Measurements from ENCODE around the gene GRAP2.
"Not testable (repeated sequence)": the region's sequence is repeated elsewhere in the genome, so short reads cannot be mapped to it uniquely, and the experiment has no call there.

Gene GRAP2

DNA sequence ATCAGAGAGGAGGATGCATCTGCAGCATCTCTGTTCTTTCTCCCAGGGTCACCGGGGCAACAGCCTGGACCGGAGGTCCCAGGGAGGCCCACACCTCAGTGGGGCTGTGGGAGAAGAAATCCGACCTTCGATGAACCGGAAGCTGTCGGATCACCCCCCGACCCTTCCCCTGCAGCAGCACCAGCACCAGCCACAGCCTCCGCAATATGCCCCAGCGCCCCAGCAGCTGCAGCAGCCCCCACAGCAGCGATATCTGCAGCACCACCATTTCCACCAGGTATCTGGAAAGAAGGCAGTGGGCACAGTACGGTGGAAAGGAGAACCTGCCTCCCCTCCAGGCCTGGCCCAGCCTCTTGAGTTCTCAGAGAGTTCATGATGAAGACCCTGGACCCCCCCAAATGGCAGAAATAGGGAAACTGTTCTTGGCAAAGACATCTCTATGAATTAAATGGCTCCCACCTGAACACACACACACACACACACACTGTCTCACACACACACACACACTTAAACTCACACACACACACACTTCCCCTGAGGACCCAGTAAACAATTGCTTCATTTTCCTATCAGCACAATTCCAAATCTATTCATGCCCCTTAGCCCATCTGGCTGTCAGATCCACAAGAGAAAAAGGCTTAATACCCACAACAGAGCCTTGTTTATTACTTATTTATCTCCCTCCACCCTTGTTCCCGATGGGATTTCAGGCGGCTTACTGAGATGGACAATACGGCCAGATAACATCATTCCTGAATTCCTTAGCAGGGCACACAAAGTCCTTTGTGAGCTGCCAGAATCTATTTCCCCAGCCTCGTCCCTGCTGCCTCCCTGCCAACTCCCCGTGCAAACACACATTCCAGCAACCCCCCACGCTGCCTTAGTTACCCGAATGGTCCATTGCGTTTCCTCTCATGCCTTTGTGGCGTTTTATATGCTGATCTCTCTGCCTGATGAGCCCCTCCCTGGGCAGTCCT, 67.4 kb downstream of the GRAP2 start:
- DNase-seq: no peak

DNA sequence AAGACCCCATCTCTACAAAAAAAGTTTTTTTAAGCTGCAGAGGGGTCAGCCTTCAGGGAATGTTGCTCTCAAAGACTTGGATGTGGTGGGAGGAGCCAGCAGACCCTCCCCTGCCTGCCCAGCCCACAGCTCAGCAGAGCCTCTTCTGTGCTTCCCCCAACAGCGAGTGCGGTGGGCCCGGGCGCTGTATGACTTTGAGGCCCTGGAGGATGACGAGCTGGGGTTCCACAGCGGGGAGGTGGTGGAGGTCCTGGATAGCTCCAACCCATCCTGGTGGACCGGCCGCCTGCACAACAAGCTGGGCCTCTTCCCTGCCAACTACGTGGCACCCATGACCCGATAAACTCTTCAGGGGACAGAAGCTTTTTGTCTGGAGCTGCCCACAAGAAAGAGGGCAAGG, 69.9 kb downstream of the GRAP2 start:
- DNase-seq: no peak

DNA sequence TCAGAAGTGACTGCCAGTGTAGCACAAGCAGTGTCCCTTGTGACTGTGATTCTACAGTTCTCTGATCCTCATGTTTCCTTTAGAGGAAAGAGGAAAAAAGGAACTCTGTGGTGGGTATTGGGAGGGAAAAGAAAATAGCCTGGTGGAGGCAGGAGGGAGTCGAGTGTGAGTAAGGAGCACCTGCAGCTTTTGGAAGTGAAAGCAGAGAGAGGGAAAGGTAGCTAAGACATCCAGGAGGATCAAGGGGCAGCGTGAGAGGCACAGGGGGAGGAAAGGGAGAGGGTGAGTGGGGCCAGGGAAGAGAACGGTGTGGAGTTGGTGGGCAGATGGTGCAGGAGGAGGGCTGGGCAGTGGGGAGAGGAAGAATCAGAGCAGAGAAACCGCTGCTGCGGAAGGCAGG, 71.8 kb downstream of the GRAP2 start:
- DNase-seq: no peak

DNA sequence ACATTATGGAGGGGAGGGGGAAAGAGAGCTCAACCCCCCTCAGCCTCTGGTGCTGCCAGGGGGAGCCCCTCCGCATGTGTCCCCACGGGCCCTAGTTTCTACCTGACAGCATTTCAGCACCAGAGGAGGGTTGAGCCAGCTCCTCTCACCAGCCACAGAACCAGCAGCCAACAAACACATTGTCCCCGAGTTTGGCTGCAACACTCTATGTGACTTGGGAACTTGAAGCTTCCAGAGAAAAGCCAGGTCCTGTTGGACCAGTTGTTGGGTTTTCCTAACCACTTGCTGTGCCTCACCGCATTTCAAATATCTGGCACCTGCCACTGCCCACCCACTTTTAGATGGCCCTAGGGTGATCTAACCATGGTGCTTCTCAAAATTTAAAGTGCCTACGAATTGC, 72.8 kb downstream of the GRAP2 start:
- DNase-seq: no peak

DNA sequence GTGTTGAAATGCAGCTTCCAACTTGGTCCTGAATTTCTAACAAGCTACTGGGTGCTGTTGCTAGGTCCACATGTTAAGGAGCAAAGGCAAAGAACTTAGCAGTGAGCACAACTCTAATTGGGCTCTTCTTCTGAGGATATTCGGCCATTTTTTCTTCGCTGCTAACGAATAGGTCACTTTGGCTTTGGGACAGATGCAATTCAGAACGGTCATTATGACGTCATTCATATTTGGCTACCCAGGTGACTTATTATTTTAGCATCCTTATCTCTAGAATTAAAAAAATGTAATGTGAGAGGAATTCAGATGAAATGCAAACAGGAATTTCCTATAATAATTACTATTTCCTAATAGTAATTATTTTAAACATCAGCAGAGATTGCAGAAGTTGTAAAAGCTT, 73.2 kb downstream of the GRAP2 start:
- DNase-seq: no peak

DNA sequence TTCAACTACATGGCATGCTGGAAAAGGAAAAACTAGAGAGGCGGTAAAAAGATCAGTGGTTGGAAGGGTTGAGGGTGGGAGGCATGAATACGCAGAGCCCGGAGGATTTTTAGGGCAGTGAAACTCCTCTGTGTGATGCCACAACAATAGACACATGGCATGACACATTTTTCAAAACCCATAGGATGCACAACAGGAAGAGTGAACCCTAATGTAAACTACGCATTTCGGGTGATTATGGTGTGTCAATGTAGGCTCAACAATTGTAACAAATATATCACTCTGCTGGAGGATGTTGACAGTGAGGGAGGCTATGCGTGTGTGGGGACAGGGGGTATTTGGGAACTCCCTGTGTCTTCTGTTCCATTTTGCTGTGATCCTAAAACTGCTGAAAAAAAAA, 78.2 kb downstream of the GRAP2 start:
- DNase-seq: no peak

DNA sequence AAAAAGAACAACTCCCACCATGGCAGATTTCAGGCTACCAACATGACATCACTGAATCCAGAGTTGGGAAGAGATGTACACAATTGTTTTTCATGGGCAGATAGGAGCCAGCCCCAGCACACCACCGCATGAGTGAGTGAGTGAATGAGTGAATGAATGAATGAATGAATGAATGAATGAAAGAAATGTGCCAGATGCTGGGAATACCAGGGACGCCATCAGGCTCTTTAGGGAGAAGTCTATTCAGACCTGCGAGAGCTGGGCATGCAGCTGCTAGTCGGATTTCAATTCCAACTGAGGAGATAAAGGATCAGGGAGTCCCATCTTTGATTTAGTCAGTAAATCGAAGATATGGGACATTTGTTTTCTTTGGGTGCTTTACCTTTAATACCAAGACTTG, 78.6 kb downstream of the GRAP2 start:
- no peak for DNase-seq

DNA sequence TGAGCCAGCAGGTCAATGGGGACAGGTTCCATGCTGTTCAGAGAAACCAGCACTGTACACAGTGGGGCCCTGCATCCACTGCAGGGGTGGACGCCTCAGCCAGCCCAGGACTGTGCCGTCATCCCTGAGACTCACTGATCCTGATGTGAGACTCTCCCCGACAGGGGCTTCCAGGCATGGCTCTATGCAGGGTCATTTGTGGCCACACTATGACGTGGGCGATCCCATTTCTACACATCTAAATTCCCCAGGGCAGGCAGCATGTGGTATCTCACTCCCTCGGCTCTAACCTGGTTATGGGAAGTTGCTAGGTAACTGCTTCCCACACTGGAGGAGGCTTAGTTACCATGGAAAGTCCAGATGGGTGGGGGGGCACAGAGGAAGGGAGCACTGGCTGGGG, 79.7 kb downstream of the GRAP2 start:
- no peak for DNase-seq

DNA sequence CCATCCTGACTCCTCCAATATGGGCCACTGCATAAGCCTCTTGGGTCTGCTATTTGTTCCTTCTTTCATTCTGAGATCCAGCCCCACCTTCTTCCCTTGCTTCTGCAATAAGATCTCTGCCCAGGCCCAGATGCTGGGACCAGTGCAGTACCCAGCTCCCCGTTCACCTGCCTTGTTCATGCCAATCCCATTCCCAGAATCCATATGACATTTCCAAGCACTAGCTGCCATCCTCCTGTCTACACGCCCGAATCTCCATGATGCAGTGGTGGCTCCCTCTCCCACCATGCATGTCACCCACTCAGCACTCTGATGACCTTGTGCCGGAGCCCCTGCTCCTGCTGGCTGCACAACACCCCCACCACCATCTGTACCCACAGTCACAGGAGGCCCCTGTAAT, 82.5 kb downstream of the GRAP2 start:
- DNase-seq: no peak

DNA sequence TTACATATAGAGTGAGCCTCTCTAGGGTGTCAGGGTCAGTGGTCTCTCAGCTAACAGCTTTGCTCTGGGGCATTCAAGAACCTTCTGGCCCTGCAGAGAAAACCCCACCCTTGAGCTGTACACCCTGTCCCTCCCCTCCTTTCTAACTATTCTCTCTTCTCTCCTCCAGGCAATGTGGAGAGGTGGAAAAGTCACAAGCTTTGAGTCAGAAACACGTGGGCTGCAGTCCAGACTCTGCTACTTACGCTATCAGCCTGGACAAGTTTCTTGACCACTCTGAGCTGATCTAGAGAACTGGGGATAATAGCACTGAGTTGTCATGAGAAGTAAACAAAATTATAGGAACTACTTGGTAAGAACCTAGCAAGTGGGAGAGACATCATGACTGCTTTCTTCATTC, 83.1 kb downstream of the GRAP2 start:
- no peak for DNase-seq

DNA sequence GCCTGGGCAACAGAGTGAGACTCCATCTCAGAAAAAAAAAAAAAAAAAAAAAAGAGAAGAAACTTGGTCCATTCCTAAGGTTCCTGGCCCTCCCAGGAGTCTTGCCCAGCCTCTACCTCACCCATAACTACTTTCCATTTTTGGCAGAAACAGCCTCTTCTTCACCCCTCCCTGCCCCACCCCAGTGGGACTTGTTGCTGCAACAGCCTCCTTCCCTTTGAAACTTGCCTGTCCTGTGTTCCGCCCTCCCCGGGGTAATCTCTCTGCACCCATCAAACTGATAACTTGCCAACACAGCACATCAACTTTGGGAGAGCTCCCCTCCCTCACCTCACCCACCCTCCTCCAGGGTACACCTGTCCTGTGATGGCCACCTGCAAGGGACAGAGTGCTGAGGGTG, 83.9 kb downstream of the GRAP2 start:
- no peak for DNase-seq

DNA sequence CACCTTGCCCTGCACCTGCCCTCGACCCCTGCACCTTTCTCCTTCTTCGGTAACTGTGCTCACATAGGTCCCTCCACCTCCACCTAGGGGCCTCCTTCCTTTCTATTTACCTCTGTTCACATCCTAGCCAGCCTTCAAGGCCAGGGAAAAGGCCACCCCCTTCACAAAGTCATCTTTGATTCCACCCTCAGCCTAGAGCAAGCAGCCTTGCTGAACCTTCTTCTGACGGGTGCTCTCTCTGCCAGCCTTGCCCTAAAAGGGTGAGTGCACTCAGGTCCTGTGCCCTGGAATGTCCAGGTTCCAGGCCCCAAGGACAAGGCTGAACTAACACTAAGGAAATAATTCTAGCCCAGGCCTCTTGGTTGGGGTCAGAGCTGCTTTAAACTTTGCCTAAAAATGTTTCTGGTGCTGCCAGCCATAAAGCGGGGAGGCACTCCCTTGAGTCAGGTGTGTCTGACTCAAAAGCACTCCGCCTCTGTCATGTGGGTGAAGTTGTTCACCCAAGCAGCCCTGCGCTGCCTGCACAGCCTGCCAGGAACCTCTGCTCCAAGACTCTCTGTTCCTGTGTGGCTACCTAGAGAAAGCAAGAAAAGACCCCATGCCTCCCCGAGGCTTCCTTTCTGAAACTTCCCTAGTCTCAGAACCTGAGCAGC, 84.6 kb downstream of the GRAP2 start:
- DNase-seq: no peak

DNA sequence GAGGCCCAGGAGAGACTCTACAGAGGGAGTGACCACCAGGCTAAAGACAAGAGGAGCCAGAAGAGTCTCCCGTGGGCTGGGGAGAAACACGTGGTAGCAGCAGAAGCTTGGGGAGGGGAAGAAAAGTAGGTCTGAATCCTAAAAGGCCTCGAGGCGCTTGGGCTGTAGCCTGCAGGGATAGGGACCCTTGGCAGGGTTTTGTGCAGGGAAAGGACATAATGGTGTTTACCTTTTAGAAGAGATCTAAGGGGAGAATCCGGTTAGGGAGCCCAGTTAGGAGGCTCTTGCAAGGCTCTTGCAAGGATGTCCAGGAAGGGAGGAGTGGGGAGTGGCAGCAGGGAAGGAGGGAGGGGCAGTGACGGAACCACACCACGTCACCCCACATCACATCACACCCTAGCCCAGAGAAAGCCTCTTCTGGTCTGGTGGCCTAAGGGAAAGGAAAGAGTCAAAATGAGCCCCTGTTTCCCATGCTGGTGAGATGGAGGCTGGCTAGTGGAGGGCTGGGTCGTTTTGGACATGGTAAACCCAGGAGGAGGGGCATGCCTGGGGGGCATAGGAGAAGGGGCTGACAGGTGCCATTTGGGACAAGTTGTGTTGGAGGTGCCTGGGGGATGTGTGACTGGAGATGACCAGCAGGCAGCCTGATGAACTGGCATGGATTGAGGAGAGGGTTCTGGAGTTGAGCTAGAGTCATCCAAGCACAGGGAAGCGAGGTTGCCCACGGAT, 87.7 kb downstream of the GRAP2 start:
- no peak for DNase-seq

DNA sequence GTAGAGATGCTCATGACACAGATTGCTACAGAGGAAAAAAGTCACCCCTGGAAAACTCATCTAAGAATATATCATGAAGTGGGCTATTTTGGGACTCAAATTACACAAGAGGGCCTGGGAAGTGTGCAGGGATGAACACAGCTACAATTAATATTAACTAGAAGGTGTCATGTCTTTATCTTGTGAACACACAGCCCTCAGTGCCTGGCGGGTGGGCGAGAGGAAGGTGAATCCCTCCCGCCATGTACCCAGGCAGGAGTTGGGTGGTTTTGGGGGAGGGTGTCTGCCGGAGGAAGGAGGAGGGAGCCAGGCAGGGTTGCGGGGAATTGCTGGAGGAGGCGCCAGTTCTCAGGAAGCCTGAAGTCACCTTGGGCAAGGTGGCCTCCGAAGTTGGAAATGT, 88.7 kb downstream of the GRAP2 start:
- no peak for DNase-seq

DNA sequence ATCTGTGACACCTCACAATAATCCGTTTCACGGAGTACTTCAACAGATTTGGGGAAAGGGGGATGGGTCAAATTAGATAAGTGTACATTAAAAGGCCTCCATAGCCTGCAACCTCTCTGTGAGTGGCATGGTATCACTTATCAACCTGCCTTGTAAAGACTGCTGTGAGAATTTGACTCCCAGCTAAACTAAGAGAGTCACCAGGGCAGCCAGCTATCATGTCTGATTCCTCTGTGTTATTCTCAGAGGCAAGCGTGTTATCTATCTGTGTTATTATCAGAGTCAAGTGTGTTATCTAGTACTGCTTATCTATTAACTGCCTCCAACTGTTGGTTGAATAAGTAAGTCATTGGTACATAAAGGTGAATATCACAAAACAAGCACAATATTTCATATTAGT, 89.8 kb downstream of the GRAP2 start:
- DNase-seq: no peak

DNA sequence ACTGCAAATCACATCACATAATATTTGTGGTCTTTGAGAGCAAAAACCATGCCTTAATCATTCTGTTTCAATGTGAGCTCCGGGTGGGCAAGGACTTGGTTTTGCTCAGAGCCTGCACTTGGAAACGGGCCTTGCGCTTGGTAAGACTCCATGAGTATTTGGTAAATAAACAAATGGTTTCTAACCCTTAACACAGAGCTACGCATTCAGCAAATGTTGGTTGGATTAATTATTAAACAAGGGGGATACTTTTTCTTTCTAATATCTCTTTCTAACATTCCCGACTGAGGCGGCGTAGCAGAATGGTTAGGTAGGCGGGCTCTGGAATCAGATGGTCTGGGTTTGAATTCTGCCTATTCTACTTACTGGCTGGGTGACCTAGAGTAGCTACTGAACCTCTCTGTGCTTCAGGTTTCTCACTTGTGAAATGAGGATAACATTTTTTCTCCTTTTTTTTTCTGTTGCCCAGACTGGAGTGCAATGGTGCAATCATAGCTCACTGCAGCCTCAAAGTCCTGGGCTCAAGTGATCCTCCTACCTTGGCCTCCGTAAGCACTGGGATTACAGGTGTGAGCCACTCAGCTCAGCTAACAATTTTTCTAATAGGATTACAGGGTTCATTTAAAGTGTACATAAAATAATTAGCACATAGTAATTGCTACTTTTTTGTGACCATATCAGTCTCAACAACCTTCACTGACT, 90.4 kb downstream of the GRAP2 start:
- no peak for DNase-seq

DNA sequence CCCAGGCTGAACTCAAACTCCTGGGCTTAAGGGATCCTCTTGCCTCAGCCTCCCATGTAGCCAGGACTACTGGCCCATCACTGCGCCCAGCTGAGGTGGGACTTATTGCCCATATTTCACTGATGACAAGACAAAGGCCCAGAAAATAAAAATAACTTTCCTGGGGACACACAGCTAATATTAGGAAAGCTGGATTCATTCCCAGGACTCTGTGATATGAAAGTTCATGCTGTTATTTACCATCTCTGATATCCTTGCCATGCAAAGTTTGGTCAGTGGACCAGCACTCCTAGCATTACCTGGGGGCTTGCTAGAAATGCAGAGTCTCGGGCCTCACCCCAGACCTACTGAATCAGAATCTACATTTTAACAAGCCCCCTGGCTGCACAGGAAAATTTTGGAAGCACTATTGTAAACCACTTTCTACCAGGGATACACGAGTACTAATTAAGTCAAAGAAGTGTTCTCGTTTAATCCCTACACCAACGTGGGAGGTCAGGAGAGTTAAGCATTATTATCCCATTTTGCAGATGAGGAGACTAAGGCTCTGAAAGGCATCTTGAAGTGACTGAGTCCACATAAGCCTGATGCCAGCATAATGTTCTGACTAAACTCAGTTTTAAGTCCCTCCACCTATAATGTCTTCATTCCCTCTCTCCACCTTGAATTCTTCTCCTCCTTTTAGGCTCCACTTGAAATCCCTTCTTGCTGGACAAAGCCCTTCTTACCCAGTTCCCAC, 91.4 kb downstream of the GRAP2 start:
- DNase-seq: no peak

DNA sequence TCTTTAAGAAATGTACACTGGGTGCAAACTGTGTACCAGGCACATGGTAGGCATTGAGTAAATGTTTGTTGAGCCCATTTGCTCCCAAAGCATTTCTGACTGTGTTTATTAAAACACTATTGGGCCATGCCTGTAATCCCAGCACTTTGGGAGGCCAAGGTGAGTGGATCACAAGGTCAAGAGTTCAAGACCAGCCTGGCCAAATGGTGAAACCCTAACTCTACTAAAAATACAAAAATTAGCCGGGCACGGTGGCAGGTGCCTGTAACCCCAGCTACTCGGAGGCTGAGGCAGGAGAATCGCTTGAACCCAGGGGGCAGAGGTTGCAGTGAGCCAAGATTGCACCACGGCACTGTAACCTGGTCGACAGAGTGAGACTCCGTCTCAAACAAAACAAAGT, 92.0 kb downstream of the GRAP2 start:
- not testable (repeated sequence) for DNase-seq

DNA sequence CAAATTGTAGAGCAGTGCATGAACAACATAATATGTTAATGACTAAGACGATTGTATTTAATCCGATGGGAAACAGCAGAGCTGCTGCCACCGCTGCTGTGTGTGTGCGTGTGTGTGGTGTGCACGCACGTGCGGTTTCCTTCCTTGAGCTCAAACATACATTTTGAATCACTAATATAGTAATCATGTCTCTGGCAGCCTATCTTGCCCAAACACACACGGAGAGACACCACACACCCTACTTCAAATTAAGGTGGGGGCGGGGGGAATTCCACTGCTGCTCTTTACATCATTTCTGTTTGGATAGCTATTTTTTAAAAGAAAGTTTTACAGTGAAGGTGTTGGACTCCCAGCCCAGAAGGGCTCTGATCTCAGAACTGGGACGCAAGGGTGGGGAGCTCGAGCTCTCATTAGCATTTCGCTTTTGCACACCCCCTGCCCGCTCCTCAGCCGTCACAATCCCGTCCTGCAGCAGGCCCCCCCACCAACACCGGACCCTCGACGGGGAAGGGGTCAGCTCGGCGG, 93.2 kb downstream of the GRAP2 start:
- DNase-seq: no peak

DNA sequence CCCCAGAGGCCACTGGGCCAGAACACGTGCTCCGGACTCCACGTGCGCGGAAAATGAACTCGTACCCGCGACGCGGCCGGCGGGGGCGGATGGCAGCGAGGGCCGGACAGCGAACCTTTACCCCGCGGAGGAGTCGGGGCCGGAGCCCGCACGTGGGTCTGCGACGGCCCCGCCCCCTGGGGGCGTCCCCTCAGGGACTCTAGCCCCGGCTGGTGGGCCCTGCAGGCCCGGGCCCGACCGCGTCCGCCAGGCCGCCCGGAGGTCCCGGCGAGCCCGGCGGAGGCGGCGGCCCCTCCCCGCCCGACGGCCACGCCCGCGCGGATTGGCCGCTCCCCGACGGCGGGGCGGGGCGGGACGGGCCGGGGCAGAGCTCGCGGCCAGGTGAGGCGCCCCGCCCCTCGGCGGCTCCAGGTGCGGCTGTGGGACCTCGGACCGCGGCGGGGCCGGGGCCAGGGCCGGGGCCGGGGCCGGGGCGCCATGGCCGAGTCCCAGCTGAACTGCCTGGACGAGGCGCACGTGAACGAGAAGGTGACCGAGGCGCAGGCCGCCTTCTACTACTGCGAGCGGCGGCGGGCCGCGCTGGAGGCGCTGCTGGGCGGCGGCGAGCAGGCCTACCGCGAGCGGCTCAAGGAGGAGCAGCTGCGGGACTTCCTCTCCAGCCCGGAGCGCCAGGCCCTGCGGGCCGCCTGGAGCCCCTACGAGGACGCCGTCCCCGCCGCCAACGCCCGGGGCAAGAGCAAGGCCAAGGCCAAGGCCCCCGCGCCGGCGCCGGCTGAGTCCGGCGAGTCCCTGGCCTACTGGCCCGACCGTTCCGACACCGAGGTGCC, 93.9 kb downstream of the GRAP2 start, which contains the start of gene FAM83F:
Gene FAM83F, plus strand, starts transcription at position 389 of the 827 bp plus-strand sequence. Its CDS starts 89 bp downstream, at position 478.
- no peak for DNase-seq
